Esophagus squamous epithelium (tissue), 4 donors: ENCODE data around the gene FKBP3.

Experiments
- POLR2A ChIP-seq, 4 donors: fragments of 450-650 bp; IDR thresholded peaks; one replicate each; pipeline ENCODE4 v1.6.1; 2017; ENCODE audit warnings: antibody characterized with exemption in 4 of 4, mild to moderate bottlenecking in 4 of 4, moderate library complexity in 3 of 4
- TF ChIP-seq, protein P1 (sequence below), 6 experiments: fragments of 450-650 bp in 4 of 6; fragments of 200-600 bp in 2 of 6; sonication (generic) in 2 of 6; IDR thresholded peaks; one replicate each; pipeline ENCODE4 v1.5.1; 2016 to 2019; ENCODE audit warnings: antibody characterized with exemption in 6 of 6, mild to moderate bottlenecking in 4 of 6, moderate library complexity in 4 of 6

GRCh38 chr14:45091710-45092109 lies 42.6 kb downstream of the FKBP3 start:
- no peak for TF ChIP-seq POLR2A (IDR thresholded peaks at IDR 0.05)
- TF ChIP-seq, protein P1, sequence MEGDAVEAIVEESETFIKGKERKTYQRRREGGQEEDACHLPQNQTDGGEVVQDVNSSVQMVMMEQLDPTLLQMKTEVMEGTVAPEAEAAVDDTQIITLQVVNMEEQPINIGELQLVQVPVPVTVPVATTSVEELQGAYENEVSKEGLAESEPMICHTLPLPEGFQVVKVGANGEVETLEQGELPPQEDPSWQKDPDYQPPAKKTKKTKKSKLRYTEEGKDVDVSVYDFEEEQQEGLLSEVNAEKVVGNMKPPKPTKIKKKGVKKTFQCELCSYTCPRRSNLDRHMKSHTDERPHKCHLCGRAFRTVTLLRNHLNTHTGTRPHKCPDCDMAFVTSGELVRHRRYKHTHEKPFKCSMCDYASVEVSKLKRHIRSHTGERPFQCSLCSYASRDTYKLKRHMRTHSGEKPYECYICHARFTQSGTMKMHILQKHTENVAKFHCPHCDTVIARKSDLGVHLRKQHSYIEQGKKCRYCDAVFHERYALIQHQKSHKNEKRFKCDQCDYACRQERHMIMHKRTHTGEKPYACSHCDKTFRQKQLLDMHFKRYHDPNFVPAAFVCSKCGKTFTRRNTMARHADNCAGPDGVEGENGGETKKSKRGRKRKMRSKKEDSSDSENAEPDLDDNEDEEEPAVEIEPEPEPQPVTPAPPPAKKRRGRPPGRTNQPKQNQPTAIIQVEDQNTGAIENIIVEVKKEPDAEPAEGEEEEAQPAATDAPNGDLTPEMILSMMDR (IDR thresholded peaks at IDR 0.05), result no peak
